Measurements from ENCODE around the gene CARD10.

Gene CARD10

DNA sequence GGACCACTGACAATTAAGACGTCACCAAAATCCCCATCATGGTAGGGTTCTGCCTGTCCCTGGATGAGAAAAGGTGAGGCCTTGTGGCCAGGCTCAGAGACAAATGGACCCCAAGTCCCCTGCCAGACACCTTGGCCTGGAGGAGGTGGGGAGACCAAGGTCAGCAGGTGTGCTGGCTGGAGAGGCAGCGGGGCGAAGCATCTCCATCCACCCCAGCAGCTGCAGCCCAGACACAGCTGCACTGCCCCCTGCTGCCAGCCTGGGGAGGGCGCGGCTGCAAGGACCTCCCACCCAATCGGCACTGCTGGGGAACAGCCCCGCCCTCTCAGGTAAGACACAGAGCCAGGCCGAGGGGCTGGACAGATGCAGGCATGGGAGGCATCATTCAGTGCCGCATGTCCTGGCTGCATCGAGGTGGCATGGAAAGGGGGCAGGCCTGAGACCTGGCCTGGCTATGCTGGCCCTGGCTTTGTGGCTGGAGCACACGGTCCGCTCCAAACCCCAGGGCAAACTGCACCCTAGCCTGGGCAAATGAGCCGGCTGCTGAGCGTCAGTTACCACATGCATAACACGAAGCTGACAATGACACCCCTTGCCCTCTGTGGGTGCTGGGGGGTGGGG is 20.8 kb downstream of the CARD10 start:
- H3K4me3 ChIP-seq (ENCODE audit: low read depth, low read length): no peak overlapping the region
- TF ChIP-seq, protein P1, sequence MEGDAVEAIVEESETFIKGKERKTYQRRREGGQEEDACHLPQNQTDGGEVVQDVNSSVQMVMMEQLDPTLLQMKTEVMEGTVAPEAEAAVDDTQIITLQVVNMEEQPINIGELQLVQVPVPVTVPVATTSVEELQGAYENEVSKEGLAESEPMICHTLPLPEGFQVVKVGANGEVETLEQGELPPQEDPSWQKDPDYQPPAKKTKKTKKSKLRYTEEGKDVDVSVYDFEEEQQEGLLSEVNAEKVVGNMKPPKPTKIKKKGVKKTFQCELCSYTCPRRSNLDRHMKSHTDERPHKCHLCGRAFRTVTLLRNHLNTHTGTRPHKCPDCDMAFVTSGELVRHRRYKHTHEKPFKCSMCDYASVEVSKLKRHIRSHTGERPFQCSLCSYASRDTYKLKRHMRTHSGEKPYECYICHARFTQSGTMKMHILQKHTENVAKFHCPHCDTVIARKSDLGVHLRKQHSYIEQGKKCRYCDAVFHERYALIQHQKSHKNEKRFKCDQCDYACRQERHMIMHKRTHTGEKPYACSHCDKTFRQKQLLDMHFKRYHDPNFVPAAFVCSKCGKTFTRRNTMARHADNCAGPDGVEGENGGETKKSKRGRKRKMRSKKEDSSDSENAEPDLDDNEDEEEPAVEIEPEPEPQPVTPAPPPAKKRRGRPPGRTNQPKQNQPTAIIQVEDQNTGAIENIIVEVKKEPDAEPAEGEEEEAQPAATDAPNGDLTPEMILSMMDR (IDR thresholded peaks at IDR 0.05; ENCODE audit: low read depth, low read length, missing control alignments): peak; percentile 81
- DNase-seq (ENCODE audit: low read depth): no peak

DNA sequence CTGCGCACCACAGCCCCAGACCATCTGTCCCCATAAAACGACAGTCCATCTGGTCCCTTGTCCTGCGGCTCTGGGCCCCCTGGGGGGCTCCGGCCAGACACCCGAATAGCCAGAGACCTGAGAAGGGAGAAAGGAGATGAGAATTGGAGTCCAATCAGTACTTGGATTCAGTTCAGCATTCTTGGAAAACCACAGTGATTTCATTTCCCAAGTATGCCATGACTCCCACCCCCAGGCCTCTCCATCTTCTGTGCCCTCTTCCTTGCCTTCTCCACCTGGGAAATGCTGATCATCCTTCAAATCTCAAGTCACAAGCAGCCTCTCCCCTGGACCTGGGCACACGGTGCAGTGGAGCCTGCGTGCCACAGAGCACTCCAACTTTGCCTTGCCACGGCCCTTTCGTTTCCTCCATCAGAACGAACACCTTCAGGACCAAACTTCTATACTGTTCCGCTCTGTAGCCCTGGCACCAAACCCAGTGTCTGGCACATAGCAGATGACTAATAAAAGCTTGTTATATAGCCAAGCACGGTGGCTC is 22.1 kb downstream of the CARD10 start:
- no peak overlapping the region for H3K4me3 ChIP-seq (ENCODE audit: low read depth, low read length)
- no peak for DNase-seq (ENCODE audit: low read depth)
- TF ChIP-seq, protein P1 (IDR thresholded peaks at IDR 0.05; ENCODE audit: low read depth, low read length, missing control alignments): no peak

DNA sequence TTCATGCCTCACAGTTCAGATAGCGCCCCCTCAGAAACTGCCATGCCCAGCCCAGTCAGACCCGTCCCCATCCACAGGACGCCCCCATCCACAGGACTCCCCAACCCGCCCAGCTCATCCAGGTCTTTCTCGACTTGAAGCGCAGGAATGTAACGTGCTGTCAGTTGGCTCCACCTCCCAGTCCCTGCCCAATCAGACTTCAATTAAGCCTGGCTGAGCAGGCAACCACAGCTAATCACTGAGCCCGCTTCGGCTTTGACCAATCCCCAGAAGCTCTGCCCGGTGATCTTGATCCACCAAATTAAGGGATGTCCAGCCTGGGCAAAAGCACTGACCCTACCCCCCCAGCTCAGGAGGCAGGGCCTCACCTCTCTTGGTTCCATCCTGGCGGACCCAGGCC is 22.6 kb downstream of the CARD10 start:
- H3K4me3 ChIP-seq (ENCODE audit: low read depth, low read length): no peak overlapping the region
- no peak for DNase-seq (ENCODE audit: low read depth)
- TF ChIP-seq, protein P1 (IDR thresholded peaks at IDR 0.05; ENCODE audit: low read depth, low read length, missing control alignments): no peak

DNA sequence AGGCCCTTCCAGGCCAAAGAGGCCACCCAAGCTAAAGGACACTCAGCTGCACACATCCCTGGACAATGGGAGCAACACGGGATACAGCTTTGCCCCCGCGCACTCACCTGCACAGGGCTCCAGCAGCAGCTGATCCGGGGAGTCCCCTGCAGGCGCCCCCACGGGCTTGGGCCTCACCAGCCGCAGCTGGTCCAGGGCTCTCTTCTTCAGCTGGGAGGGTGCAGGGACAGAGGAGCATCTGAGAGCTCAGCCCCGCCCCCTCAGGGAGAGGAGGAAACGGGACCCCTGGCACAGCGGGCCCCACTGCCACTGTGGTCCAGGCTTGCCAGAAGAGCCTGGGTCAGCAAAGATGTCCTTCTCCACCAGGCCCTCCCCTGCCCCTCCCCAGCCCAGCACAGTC is 25.2 kb downstream of the CARD10 start:
- no peak for DNase-seq (ENCODE audit: low read depth)
- H3K4me3 ChIP-seq (ENCODE audit: low read depth, low read length): no peak overlapping the region
- TF ChIP-seq, protein P1 (IDR thresholded peaks at IDR 0.05; ENCODE audit: low read depth, low read length, missing control alignments): no peak

DNA sequence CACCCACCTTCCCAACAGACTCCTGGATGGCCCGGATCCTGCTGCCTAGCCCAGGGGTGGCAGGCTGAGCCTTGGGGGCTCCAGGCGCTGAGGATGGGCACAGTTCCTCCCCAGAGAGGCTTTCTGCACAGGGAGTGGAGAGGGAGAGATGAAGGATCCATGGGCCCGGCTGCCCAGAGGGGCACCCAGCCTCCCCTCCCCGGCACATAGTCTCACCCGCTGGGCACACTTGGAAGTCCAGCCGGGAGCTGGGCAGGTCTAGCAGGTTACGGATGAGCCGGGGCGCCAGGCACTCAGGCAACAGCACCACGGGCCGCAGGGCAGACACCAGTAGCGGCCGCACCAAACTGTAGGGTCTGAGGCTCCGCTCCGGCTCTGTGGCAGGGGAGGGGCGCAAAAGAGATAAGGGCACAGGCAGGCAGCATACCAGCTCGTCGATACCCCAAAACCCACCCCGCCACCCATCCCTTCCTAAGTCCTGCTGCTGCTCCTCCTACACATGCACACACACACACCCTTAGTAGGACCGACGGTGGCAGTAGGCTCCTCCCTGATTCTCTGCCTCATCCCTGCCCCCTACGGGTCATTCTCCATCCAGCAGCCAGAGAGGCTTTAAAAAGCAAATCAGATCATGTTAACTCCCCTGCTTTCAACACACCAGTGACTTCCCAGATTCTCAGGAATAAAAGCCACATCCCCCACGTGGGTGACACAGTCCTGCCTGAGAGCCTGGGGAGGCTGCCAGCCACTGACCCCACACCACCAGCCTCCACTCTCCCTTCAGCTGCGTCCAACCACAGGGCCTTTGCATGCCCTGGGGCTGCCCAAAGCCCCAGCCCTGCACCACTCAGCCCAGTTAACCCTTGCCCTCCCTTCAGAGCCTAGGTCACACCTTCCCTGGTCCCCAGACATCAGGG is 26.5 kb downstream of the CARD10 start:
- no peak for DNase-seq (ENCODE audit: low read depth)
- TF ChIP-seq, protein P1 (IDR thresholded peaks at IDR 0.05; ENCODE audit: low read depth, low read length, missing control alignments): peak; percentile 68
- no peak overlapping the region for H3K4me3 ChIP-seq (ENCODE audit: low read depth, low read length)

DNA sequence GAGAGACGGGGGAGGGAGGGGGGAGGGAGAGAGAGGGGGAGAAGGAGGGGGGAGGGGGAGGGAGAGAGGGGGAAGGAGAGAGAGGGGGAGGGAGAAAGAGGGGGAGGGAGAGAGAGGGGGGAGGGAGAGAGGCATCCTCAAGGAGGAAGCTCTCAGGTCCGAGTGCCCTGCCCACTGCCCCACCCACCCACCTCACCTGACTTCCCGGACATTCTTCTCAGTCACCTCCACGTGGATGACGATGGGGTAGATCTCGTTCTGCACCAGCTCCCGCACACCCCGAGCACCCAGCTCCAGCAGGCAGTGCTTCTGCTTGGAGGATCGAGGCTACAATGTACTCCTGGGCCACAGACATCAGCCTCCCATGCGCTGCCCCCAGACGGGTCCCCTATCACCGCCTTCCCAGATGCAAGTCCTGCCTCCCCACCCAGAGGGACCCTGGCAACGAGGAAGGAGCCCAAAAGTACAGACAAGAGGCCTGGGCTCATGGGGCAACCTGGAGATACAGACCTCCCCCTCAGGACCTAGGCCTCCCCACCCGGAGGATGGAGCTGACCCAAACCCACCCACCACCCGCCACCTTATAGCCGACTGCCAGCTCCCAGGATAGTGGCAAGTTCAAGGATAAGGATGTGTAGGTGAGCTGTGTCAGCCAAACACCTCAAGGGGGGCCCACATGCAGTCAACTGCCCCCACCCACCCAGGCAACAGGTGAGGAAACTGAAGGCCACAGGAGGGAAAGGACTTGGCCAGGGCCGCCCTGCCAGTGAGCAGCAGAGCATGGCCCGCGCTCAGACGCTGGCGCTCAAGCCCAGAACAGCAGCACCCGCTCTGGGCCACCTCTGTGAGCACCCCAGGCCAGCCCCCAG is 27.4 kb downstream of the CARD10 start:
- H3K4me3 ChIP-seq (ENCODE audit: low read depth, low read length): no peak overlapping the region
- no peak for DNase-seq (ENCODE audit: low read depth)
- TF ChIP-seq, protein P1 (IDR thresholded peaks at IDR 0.05; ENCODE audit: low read depth, low read length, missing control alignments): no peak
